H9 (cell line): Measurements from ENCODE around the gene SMAD3. TPM values are rescaled to one million over a fixed set of nuclear protein-coding genes. Genes with fewer than 3 reads are reported as not detected.

ENCODE experiments used
- DNase-seq: peaks from one replicate; pipeline ENCODE4 v3.0.0-alpha.2; 2017
- H2AFZ ChIP-seq: one replicate; pipeline ENCODE4 v1.6.1; 2013; ENCODE audit warnings: mild to moderate bottlenecking, low read length, control low read depth, moderate library complexity
- H2AK5ac ChIP-seq: 2 replicates; pipeline ENCODE4 v1.6.1; 2013; ENCODE audit warnings: low read length, control low read depth, mixed read lengths; ENCODE audit not compliant: insufficient read length
- H2BK120ac ChIP-seq: one replicate; pipeline ENCODE4 v1.6.1; 2013; ENCODE audit warnings: low read depth, mild to moderate bottlenecking, low read length, control low read depth, inconsistent platforms; ENCODE audit not compliant: poor library complexity, severe bottlenecking
- H2BK12ac ChIP-seq: 2 replicates; pipeline ENCODE4 v1.6.1; 2013; ENCODE audit warnings: low read length, control low read depth, mixed read lengths, low read depth; ENCODE audit not compliant: insufficient read length
- H2BK15ac ChIP-seq: 2 replicates; pipeline ENCODE4 v1.6.1; 2013; ENCODE audit warnings: low read depth, low read length, control low read depth
- H2BK20ac ChIP-seq: one replicate; pipeline ENCODE4 v1.6.1; 2013; ENCODE audit warnings: low read depth, mild to moderate bottlenecking, low read length, control low read depth, inconsistent platforms; ENCODE audit not compliant: poor library complexity, severe bottlenecking
- H2BK5ac ChIP-seq: 2 replicates; pipeline ENCODE4 v1.6.1; 2013; ENCODE audit warnings: low read length, control low read depth, mixed read lengths; ENCODE audit not compliant: insufficient read length
- H3K14ac ChIP-seq: 2 replicates; pipeline ENCODE4 v1.6.1; 2013; ENCODE audit warnings: low read length, control low read depth; ENCODE audit not compliant: insufficient read depth
- H3K18ac ChIP-seq: 2 replicates; pipeline ENCODE4 v1.6.1; 2013; ENCODE audit warnings: low read depth, mild to moderate bottlenecking, mixed read lengths, low read length, control low read depth; ENCODE audit not compliant: insufficient read length
- H3K23ac ChIP-seq: 2 replicates; pipeline ENCODE4 v1.6.1; 2013; ENCODE audit warnings: low read length, control low read depth, mixed read lengths, low read depth; ENCODE audit not compliant: insufficient read length
- H3K23me2 ChIP-seq: 2 replicates; pipeline ENCODE4 v1.6.1; 2013; ENCODE audit warnings: low read depth, mild to moderate bottlenecking, mixed read lengths, low read length, control low read depth; ENCODE audit not compliant: insufficient read length, poor library complexity, severe bottlenecking
- H3K27ac ChIP-seq: 2 replicates; pipeline ENCODE4 v1.5.1; 2013; ENCODE audit warnings: low read length, control low read depth, mixed read lengths, low read depth; ENCODE audit not compliant: insufficient read length
- H3K27me3 ChIP-seq: 2 replicates; pipeline ENCODE4 v1.6.1; 2013; ENCODE audit warnings: low read length, control low read depth, inconsistent platforms; ENCODE audit not compliant: insufficient read depth
- H3K4ac ChIP-seq: 2 replicates; pipeline ENCODE4 v1.6.1; 2013; ENCODE audit warnings: low read depth, mild to moderate bottlenecking, control low read depth, inconsistent platforms, low read length, moderate library complexity
- H3K4me1 ChIP-seq: 2 replicates; pipeline ENCODE4 v1.6.1; 2013; ENCODE audit warnings: low read length, control low read depth, inconsistent platforms; ENCODE audit not compliant: insufficient read depth
- H3K4me2 ChIP-seq: 2 replicates; pipeline ENCODE4 v1.6.1; 2013; ENCODE audit warnings: low read length, control low read depth, mixed read lengths; ENCODE audit not compliant: insufficient read length, insufficient read depth
- H3K56ac ChIP-seq: 2 replicates; pipeline ENCODE4 v1.6.1; 2013; ENCODE audit warnings: low read depth, mild to moderate bottlenecking, mixed read lengths, low read length, control low read depth; ENCODE audit not compliant: insufficient read length
- H3K79me1 ChIP-seq: 2 replicates; pipeline ENCODE4 v1.6.1; 2013; ENCODE audit warnings: low read depth, mild to moderate bottlenecking, moderate library complexity, low read length, control low read depth, inconsistent platforms; ENCODE audit not compliant: insufficient read depth, poor library complexity, severe bottlenecking
- H3K79me2 ChIP-seq: 2 replicates; pipeline ENCODE4 v1.6.1; 2013; ENCODE audit warnings: low read length, control low read depth, inconsistent platforms; ENCODE audit not compliant: insufficient read depth
- H3K9ac ChIP-seq: 2 replicates; pipeline ENCODE4 v1.6.1; 2013; ENCODE audit warnings: low read length, control low read depth, mixed read lengths; ENCODE audit not compliant: insufficient read length; ENCODE audit errors: extremely low read depth
- H3K9me3 ChIP-seq: one replicate; pipeline ENCODE4 v1.6.1; 2013; ENCODE audit warnings: low read depth, low read length, inconsistent platforms; ENCODE audit not compliant: control insufficient read depth
- H3T11ph ChIP-seq: one replicate; pipeline ENCODE4 v1.6.1; 2013; ENCODE audit warnings: mild to moderate bottlenecking, low read length, control low read depth, inconsistent platforms
- H4K20me1 ChIP-seq: one replicate; pipeline ENCODE4 v1.6.1; 2013; ENCODE audit not compliant: control insufficient read depth, insufficient read length, insufficient read depth
- H4K5ac ChIP-seq: 2 replicates; pipeline ENCODE4 v1.6.1; 2013; ENCODE audit warnings: low read depth, mild to moderate bottlenecking, mixed read lengths, low read length, control low read depth; ENCODE audit not compliant: insufficient read length
- H4K8ac ChIP-seq: replicated peaks from 2 replicates; pipeline ENCODE4 v1.6.1; 2013; ENCODE audit warnings: low read length, control low read depth, mixed read lengths, low read depth; ENCODE audit not compliant: insufficient read length
- H4K91ac ChIP-seq: 2 replicates; pipeline ENCODE4 v1.6.1; 2013; ENCODE audit warnings: low read depth, mild to moderate bottlenecking, moderate library complexity, mixed read lengths, low read length, control low read depth; ENCODE audit not compliant: insufficient read length
- H3K27ac Mint-ChIP-seq, 3 experiments: 2 replicates in 2 of 3; 3 replicates in 1 of 3; pipeline ENCODE4 v1.8.0; 2020 to 2021; ENCODE audit warnings: mixed read lengths in 3 of 3, mild to moderate bottlenecking in 1 of 3, moderate library complexity in 1 of 3
- H3K27me3 Mint-ChIP-seq: 2 replicates; pipeline ENCODE4 v1.8.0; 2021; ENCODE audit warnings: low read depth, mild to moderate bottlenecking, moderate library complexity, mixed read lengths
- H3K36me3 Mint-ChIP-seq, 3 experiments: 2 replicates in 2 of 3; 3 replicates in 1 of 3; pipeline ENCODE4 v1.8.0; 2020 to 2021; ENCODE audit warnings: low read depth in 3 of 3, mixed read lengths in 3 of 3; ENCODE audit not compliant: insufficient read depth in 1 of 3
- H3K4me1 Mint-ChIP-seq, 2 experiments: 2 replicates each; pipeline ENCODE4 v1.8.0; 2020; ENCODE audit warnings: mixed read lengths in 2 of 2
- H3K4me3 Mint-ChIP-seq, 2 experiments: 2 replicates in 1 of 2; 3 replicates in 1 of 2; pipeline ENCODE4 v1.8.0; 2020 to 2021; ENCODE audit warnings: mild to moderate bottlenecking in 2 of 2, mixed read lengths in 2 of 2, moderate library complexity in 1 of 2
- H3K9me3 Mint-ChIP-seq, 2 experiments: 2 replicates in 1 of 2; 3 replicates in 1 of 2; pipeline ENCODE4 v1.8.0; 2020; ENCODE audit warnings: mild to moderate bottlenecking in 2 of 2, mixed read lengths in 2 of 2, moderate library complexity in 1 of 2
- CTCF ChIP-seq: fragments of 200-600 bp; sonication (generic); conservative IDR thresholded peaks from 3 replicates; pipeline ENCODE4 v1.8.0; 2021; ENCODE audit warnings: antibody characterized with exemption, mild to moderate bottlenecking
- WGBS: extraction: QIAGEN DNeasy Blood & Tissue Kit; methylation state at CpG from one replicate; pipeline ENCODE4 v1.1.7; 2013; ENCODE audit warnings: missing lambda C conversion rate, low lambda C conversion rate, mixed read lengths; ENCODE audit not compliant: insufficient read length; ENCODE audit errors: extremely low coverage; 5-methylcytosine and 5-hydroxymethylcytosine counted together
- total RNA-seq: library from RNA; stranded (reverse); gene quantifications from 2 replicates; pipeline ENCODE4 v1.2.1, GENCODE V29; 2021

Gene SMAD3
- total RNA-seq, 1 experiment from 2014 or later = 26.7 TPM

GRCh38 chr15:67193223-67193990, 128.0 kb downstream of the SMAD3 start:
- Histone ChIP-seq H3K4me1 (no peaks in the 10 kb centered on the region), H4K91ac (no peak overlapping the region), H2BK12ac (no peak overlapping the region), H3K4me2 (no peak overlapping the region), H2BK20ac (no peak overlapping the region), H3K23ac (no peak overlapping the region), H3T11ph (no peak overlapping the region), H3K14ac (no peak overlapping the region), H3K79me2 (no peaks in the 10 kb centered on the region), H2AFZ (no peak overlapping the region), H3K79me1 (no peaks in the 10 kb centered on the region), H2BK120ac (no peak overlapping the region), H4K5ac (no peak overlapping the region), H3K18ac (no peak overlapping the region), H3K27me3 (no peaks in the 10 kb centered on the region), H3K56ac (no peak overlapping the region), H2BK5ac (no peak overlapping the region), H3K4ac (no peak overlapping the region), H3K9ac (no peak overlapping the region), H2BK15ac (no peak overlapping the region), H3K27ac (no peak overlapping the region), H2AK5ac (no peak overlapping the region), H4K20me1 (no peaks in the 10 kb centered on the region), H3K23me2 (no peaks in the 10 kb centered on the region), H4K8ac (no peak overlapping the region), H3K9me3 (no peaks in the 10 kb centered on the region)
- H3K27ac Mint-ChIP-seq = peak overlapping the region in 2 of 3 experiments; percentile 31 to 34; a peak in 4 of 7 replicates
- no peak for TF ChIP-seq CTCF
- no peaks in the 10 kb centered on the region for H3K27me3 Mint-ChIP-seq
- no peak overlapping the region; a peak in 1 of 5 replicates for H3K4me3 Mint-ChIP-seq
- H3K36me3 Mint-ChIP-seq = peaks cover 0 to 43% (median 22%) of the 10 kb centered on the region in 3 experiments; a peak in 6 of 7 replicates
- H3K4me1 Mint-ChIP-seq = 0 out of 4 replicates have a peak, but pooled peaks cover 0 to under 1% of the 10 kb centered on the region in 2 experiments
- no CpG with 5 or more reads among the region's 12 CpGs for WGBS
- no peaks in the 10 kb centered on the region for H3K9me3 Mint-ChIP-seq
- no peak for DNase-seq
